ENCODE measurements around the gene FSTL4. TPM values are rescaled to one million over a fixed set of nuclear protein-coding genes. Genes with fewer than 3 reads are reported as not detected.

The FSTL4 gene
- polyA plus RNA-seq, 1 donor from 2014 or later: 0.57 TPM

GRCh38 chr5:133365738-133366137, 246.6 kb downstream of the FSTL4 start:
- H3K36me3 ChIP-seq (ENCODE audit: insufficient read depth, low read length): no peaks in the 10 kb centered on the region
- H3K9ac ChIP-seq (ENCODE audit: low read length): no peak overlapping the region
- H3K4me3 ChIP-seq (ENCODE audit: low read length): no peak overlapping the region
- H3K79me2 ChIP-seq (replicated peaks; ENCODE audit: insufficient read depth, low read length): no peaks in the 10 kb centered on the region
- H3K9me3 ChIP-seq (ENCODE audit: low read length): no peaks in the 10 kb centered on the region
- no peaks in the 10 kb centered on the region for H3K9me2 ChIP-seq (ENCODE audit: insufficient read depth, low read length)
- H3K4me2 ChIP-seq (ENCODE audit: low read length): no peak overlapping the region
- no peaks in the 10 kb centered on the region for H4K20me1 ChIP-seq (ENCODE audit: insufficient read depth)
- H2AFZ ChIP-seq (ENCODE audit: low read depth, low read length): no peak overlapping the region
- TF ChIP-seq MXI1 (conservative IDR thresholded peaks at IDR 0.05; ENCODE audit: poor library complexity, severe bottlenecking) (no peak), EP300 (conservative IDR thresholded peaks at IDR 0.05; ENCODE audit: poor library complexity, severe bottlenecking) (no peak), SMC3 (conservative IDR thresholded peaks at IDR 0.05; ENCODE audit: poor library complexity) (no peak), TAF1 (IDR thresholded peaks at IDR 0.05; ENCODE audit: low read depth) (no peak)
- H3K27ac ChIP-seq (ENCODE audit: low read length): no peak overlapping the region
- no peaks in the 10 kb centered on the region for H3F3A ChIP-seq (ENCODE audit: insufficient read depth, low read length, poor library complexity, severe bottlenecking)
- no peaks in the 10 kb centered on the region for H3K27me3 ChIP-seq (ENCODE audit: insufficient read depth, low read depth, low read length)

- no peaks in the 10 kb centered on the region for H3K79me2 ChIP-seq (replicated peaks; ENCODE audit: insufficient read depth, low read length)
- H3K27ac ChIP-seq (ENCODE audit: low read length): no peak overlapping the region
- TF ChIP-seq TAF1 (IDR thresholded peaks at IDR 0.05; ENCODE audit: low read depth): no peak
- peak; percentile 56 for TF ChIP-seq SMC3 (conservative IDR thresholded peaks at IDR 0.05; ENCODE audit: poor library complexity)
- no peak for TF ChIP-seq EP300 (conservative IDR thresholded peaks at IDR 0.05; ENCODE audit: poor library complexity, severe bottlenecking)
- TF ChIP-seq RAD21 (conservative IDR thresholded peaks at IDR 0.05): peak; percentile 57
- TF ChIP-seq CTCF (IDR thresholded peaks at IDR 0.05; ENCODE audit: poor library complexity, severe bottlenecking): peak; percentile 49
- no peak for TF ChIP-seq POLR2AphosphoS5 (IDR thresholded peaks at IDR 0.05)
- no peaks in the 10 kb centered on the region for H3K9me3 ChIP-seq (ENCODE audit: low read length)
- H3K4me3 ChIP-seq (ENCODE audit: low read length): no peak overlapping the region
- no peak overlapping the region for H2AFZ ChIP-seq (ENCODE audit: low read depth, low read length)
- no peaks in the 10 kb centered on the region for H3K36me3 ChIP-seq (ENCODE audit: insufficient read depth, low read length)
- no peaks in the 10 kb centered on the region for H3F3A ChIP-seq (ENCODE audit: insufficient read depth, low read length, poor library complexity, severe bottlenecking)
- no peaks in the 10 kb centered on the region for H3K9me2 ChIP-seq (ENCODE audit: insufficient read depth, low read length)
- no peak overlapping the region for H3K4me2 ChIP-seq (ENCODE audit: low read length)
- H3K9ac ChIP-seq (ENCODE audit: low read length): no peak overlapping the region
- no peaks in the 10 kb centered on the region for H3K27me3 ChIP-seq (ENCODE audit: insufficient read depth, low read depth, low read length)
- H4K20me1 ChIP-seq (ENCODE audit: insufficient read depth): no peaks in the 10 kb centered on the region
Measured at GRCh38 chr5:133364936-133365707, 247.2 kb downstream of the FSTL4 start.

GRCh38 chr5:133363807-133364587, 248.3 kb downstream of the FSTL4 start:
- no peak overlapping the region for H3K9ac ChIP-seq (ENCODE audit: low read length)
- H3F3A ChIP-seq (ENCODE audit: insufficient read depth, low read length, poor library complexity, severe bottlenecking): no peaks in the 10 kb centered on the region
- no peaks in the 10 kb centered on the region for H3K9me2 ChIP-seq (ENCODE audit: insufficient read depth, low read length)
- H3K9me3 ChIP-seq (ENCODE audit: low read length): no peaks in the 10 kb centered on the region
- H3K36me3 ChIP-seq (ENCODE audit: insufficient read depth, low read length): no peaks in the 10 kb centered on the region
- H3K27ac ChIP-seq (ENCODE audit: low read length): no peak overlapping the region
- H3K4me3 ChIP-seq (ENCODE audit: low read length): no peak overlapping the region
- H3K4me2 ChIP-seq (ENCODE audit: low read length): no peak overlapping the region
- no peaks in the 10 kb centered on the region for H3K79me2 ChIP-seq (replicated peaks; ENCODE audit: insufficient read depth, low read length)
- H4K20me1 ChIP-seq (ENCODE audit: insufficient read depth): no peaks in the 10 kb centered on the region
- no peak for TF ChIP-seq SMC3 (conservative IDR thresholded peaks at IDR 0.05; ENCODE audit: poor library complexity)
- no peak for TF ChIP-seq POLR2AphosphoS5 (IDR thresholded peaks at IDR 0.05)
- no peak for TF ChIP-seq MXI1 (conservative IDR thresholded peaks at IDR 0.05; ENCODE audit: poor library complexity, severe bottlenecking)
- TF ChIP-seq REST (IDR thresholded peaks at IDR 0.05; ENCODE audit: borderline replicate concordance): no peak
- TF ChIP-seq RAD21 (conservative IDR thresholded peaks at IDR 0.05): no peak
- no peak for TF ChIP-seq CTCF (IDR thresholded peaks at IDR 0.05; ENCODE audit: poor library complexity, severe bottlenecking)
- TF ChIP-seq TAF1 (IDR thresholded peaks at IDR 0.05; ENCODE audit: low read depth): no peak
- TF ChIP-seq EZH2 (IDR thresholded peaks at IDR 0.05; ENCODE audit: borderline replicate concordance, insufficient read depth, low read length, poor library complexity, severe bottlenecking): no peak
- TF ChIP-seq EP300 (conservative IDR thresholded peaks at IDR 0.05; ENCODE audit: poor library complexity, severe bottlenecking): no peak
- no peaks in the 10 kb centered on the region for H3K27me3 ChIP-seq (ENCODE audit: insufficient read depth, low read depth, low read length)
- no peak overlapping the region for H2AFZ ChIP-seq (ENCODE audit: low read depth, low read length)

Data from neural cell (in vitro differentiated cells).